Erythroblast (primary cell): Measurements from ENCODE around the gene EFEMP2.

Experiments
- GATA1 ChIP-seq: IDR thresholded peaks from 2 replicates; pipeline ENCODE4 v1.6.1; 2011; ENCODE audit warnings: low read depth, mild to moderate bottlenecking, control low read depth, low read length, moderate library complexity
- POLR2A ChIP-seq: IDR thresholded peaks from 2 replicates; pipeline ENCODE4 v1.6.1; 2011; ENCODE audit warnings: mild to moderate bottlenecking, low read length

DNA sequence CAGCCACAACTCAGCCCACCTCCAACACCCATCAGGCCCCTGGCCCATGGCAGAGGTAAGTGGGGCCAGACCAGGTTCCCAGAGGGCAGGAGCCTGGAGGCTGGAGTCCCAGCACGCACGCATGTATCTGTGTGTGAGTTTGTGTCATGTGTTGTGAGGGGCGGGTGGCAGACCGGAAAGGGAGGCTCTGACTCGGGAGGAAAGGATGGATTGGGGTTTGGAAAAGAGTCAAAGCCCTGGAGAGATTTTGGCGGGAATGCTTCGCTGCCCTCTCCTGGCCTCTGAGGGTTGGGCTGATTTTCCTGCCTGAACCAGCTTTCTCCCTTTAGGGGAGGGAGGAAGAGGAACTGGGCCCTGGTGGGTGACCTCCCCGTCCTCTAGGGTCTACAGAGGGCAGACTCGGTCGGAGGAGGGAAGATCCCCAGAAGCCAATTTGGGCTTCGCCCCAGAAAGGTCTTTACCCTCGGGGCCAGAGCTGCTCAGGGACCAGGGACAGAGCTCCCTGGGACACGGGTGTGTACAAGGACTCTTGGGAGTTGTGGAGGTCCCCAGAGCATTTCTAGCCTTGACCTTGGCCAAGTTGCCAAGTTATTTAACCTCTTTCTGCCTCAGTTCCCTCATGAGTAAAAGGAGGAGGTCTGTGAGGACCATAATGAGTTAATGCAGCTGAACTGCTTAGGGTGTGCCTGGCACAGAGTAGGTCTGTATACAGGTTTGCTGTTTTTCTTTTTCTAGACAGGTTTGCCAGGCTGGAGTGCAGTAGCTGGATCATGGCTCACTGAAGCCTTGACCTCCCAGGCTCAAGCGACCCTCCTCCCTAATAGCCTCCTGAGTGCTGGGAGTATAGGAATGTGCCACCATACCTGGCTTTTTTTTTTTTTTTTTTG lies 39.3 kb upstream of the EFEMP2 start:
- no peak for TF ChIP-seq POLR2A
- no peak for TF ChIP-seq GATA1
